NT2/D1 (cell line): ENCODE data around the gene NR3C1.

Source experiments
- SUZ12 ChIP-seq: IDR thresholded peaks from 2 replicates; pipeline ENCODE4 v1.6.1; 2011; ENCODE audit not compliant: insufficient read length, insufficient read depth; ENCODE audit errors: extremely low read depth
- YY1 ChIP-seq: IDR thresholded peaks from 2 replicates; pipeline ENCODE4 v1.6.1; 2011; ENCODE audit not compliant: insufficient read length, insufficient read depth
- ZNF274 ChIP-seq: IDR thresholded peaks from 2 replicates; pipeline ENCODE4 v1.6.1; 2011; ENCODE audit warnings: mild to moderate bottlenecking, low read depth, low read length

- TF ChIP-seq YY1, result no peak
- TF ChIP-seq SUZ12, result no peak
- no peak for TF ChIP-seq ZNF274
Measured at GRCh38 chr5:143322176-143322575, 81.3 kb downstream of the NR3C1 start.
